GM19328 (cell line): Measurements from ENCODE around the gene BCAS1.
"Not testable (repeated sequence)": the region's sequence is repeated elsewhere in the genome, so short reads cannot be mapped to it uniquely, and the experiment has no call there.

Experiments used
- ATAC-seq: cut with Tn5 transposase; IDR thresholded peaks from one replicate; pipeline ENCODE4 v1.9.1; 2021; ENCODE audit warnings: mild to moderate bottlenecking, moderate library complexity; ENCODE audit not compliant: unreplicated experiment

Gene BCAS1

DNA sequence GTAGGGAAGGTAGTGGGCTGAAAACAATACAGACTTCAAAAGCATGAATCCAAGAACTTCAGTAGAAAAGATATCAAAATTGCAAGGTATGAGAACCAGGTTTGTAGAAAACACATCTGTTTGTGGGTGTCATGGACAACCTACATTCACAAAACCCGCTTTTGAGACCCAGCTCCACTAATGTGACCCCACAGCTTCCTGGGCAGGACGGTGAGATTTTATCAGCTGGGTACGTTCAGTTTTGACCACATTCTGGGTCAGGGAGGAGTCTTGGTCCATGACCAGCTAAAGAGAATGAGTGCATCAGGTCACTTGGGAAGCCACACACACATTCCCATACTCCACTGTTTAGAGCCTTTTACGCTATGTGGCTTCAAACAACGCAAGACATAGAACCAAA is 77.1 kb downstream of the BCAS1 start:
- no peak for ATAC-seq

- ATAC-seq, result no peak
These were observed 79.5 kb downstream of the BCAS1 start for GRCh38 chr20:53990768-53991450.

GRCh38 chr20:53990003-53990402 is 80.4 kb downstream of the BCAS1 start:
- no peak for ATAC-seq

DNA sequence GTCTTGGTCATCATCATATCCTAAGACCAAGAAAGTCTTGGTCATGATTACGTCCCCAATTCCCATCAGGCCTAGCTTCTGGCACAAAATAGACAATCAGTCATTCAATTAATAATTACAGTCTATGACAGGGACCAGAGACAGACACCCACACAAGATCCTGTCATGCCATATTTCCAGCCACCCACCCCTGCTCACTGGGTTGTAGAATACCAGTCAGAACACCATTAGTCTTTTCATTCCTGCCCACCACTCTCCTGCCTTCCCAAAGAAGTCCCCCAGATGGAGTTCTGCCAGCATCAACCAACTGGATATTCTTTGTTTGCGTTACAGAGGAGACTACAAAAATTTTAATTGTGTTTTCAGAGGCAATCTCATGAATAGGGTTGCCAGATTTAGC is 81.0 kb downstream of the BCAS1 start:
- ATAC-seq, result no peak

- no peak for ATAC-seq
These were observed 84.2 kb downstream of the BCAS1 start for GRCh38 chr20:53986037-53986650.

DNA sequence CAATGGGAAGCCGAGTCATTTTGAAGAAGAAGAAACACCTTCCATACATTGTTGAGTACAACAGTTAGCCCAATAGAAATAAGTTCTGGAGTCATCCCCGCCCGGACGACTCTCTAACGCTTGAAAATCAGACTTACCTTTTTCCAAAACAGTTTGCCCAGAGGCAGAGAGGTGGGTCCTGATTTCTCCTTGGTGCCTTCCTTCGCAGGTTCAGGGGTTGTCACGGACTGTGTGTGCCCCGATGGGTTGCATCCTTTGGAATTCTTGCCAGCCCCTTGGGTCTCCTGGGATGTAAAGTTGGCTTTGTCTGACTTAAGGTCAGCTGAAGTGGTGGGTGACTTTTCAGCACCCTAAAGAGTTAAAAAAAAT is 85.3 kb downstream of the BCAS1 start:
- ATAC-seq, result no peak

DNA sequence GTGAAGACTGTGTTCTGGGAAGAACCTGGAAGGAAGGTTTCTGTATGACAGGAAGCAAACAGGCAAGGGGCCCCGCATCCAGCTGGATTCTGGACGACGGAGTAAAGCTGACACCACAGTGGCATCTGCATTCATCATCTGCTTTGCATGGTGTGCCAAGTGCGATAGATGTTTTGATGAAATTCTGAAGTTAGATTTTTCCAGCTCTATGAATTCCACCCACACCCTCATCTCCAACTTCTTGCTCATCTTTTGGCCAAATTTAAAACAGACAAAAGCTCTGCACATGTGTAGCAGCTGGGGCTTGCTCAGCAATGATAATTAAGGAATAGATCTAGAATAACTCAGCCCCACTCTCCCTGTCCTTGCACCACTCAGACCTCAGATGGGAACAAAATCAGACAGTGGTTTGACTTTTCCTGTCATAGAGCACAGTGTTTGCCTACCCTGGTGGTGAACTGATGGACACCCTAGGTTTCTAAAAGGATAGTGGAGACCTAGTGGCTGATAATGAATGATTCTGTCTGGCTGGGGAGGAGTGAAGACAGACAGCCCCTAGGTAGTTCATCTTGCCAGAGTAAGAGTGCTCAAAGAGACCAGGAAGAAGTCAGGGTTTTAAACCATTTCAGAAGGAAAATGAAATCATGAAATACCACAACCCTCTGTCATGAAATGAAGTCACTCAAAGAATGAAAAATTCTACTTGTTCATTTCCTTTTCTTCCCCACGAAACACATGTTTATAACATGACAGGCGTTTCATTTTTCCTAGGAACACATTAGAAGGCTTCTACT is 85.8 kb downstream of the BCAS1 start:
- no peak for ATAC-seq

- ATAC-seq, result no peak
These were observed 87.0 kb downstream of the BCAS1 start for GRCh38 chr20:53983401-53983800.

DNA sequence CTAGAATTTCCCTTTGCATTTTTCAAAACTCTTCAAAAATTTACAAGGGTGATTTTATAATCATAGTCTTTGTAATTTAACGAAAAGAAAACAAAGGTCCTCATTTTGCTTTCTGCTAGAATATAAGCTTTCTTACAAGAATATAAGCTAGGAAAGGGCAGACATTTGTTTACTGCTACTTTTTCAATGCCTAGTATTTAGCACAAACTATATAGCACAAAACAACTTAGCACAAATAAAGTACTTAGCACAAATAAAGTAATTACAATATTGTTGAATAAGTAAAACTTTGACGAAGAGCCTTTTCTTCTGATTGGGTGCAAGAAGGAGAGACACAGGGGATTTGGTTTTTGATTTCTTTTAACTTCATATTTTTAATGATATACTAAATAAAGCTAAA is 87.8 kb downstream of the BCAS1 start:
- ATAC-seq, result no peak

- ATAC-seq, result no peak
These were observed 88.5 kb downstream of the BCAS1 start for GRCh38 chr20:53981752-53982437.

- ATAC-seq, result no peak
These were observed 89.3 kb downstream of the BCAS1 start for GRCh38 chr20:53981130-53981529.

DNA sequence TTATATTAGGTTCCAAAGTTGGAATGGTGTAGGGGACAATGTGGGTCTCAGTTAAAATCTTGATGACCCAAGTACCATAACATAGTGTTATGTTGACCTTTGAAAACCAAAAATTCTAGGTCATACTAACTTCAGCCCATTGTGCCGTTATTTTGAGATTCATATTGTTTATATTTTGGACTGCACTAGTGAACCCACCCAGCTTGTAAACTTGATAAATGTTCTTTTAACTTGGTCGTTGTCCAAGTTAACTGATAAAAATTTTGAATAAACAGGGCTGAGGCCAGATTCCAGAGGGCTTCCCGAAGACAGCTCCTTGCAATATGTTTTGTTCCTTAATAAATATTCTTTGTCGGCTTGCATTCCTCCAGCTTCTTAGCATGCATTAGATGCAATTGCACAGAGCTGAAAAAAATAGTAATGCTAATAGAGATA is 90.3 kb downstream of the BCAS1 start:
- ATAC-seq, result no peak

- no peak for ATAC-seq
These were observed 91.9 kb downstream of the BCAS1 start for GRCh38 chr20:53978497-53978896.

GRCh38 chr20:53977391-53977790 is 93.0 kb downstream of the BCAS1 start:
- no peak for ATAC-seq

DNA sequence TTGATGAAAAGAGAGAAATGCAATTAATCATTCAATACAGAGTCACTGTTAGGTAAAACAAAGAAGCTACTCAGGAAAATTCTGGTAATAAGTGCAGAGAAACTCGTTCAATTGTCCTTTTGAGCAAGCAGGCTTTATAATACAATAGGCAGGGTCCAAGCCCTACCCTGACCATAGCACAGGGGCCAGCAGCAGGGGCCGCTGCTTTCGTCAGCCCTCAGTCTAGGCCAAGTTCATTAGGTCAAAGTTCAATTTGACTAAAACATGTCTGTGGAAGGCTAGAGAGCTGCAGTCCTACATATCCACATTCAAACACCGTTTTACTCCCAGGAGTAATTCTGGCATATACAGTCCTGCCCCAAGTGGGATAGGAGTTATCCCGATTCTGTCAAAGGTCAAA is 94.6 kb downstream of the BCAS1 start:
- no peak for ATAC-seq

DNA sequence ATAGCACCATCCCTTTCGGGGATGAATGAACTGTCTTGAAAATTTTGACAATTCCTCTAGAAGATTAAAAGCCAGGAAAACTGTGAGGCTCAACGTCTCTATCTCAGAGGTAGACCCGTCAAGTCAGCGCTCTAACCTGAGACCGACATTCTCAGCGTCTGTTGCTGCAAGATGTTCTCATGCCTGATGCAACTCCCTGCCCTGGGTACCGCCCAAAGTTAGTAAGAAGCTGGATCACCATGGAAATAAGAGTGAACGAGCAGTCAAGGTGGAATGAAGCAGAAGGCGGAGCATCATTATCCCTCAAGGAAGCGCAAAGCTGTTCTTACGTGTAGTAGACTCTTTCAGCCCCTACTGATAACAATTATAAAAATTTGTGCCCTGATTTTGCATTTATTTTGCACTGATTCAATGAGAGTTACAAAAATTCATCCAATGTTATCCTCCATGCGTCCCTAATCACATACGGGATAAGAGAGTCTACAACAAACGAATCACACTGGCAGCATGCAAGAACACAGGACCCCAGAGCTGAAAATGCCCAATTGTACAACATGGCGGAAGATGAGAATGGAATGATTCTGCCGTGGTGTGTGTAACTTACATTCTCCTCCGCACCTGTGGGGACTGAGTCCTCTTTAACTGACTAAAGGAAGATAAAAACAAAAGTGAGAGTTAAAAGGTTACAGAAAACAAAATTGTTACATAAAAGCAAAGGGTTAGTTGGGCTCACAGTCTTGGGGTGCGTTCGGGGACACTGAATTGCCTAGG is 95.4 kb downstream of the BCAS1 start:
- no peak for ATAC-seq

DNA sequence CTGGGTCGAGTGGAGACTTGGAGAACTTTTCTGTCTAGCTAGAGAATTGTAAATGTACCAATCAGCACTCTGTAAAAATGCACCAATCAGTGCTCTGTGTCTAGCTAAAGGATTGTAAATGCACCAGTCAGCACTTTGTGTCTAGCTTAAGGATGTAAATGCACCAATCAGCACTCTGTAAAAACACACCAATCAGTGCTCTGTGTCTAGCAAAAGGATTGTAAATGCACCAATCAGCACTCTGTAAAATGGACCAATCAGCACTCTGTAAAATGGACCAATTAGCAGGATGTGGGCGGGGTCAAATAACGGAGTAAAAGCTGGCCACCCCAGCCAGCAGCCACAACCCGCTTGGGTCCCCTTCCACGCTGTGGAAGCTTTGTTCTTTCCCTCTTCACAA is 96.5 kb downstream of the BCAS1 start:
- ATAC-seq, result not testable (repeated sequence)

- no peak for ATAC-seq
These were observed 98.2 kb downstream of the BCAS1 start for GRCh38 chr20:53972179-53972578.

DNA sequence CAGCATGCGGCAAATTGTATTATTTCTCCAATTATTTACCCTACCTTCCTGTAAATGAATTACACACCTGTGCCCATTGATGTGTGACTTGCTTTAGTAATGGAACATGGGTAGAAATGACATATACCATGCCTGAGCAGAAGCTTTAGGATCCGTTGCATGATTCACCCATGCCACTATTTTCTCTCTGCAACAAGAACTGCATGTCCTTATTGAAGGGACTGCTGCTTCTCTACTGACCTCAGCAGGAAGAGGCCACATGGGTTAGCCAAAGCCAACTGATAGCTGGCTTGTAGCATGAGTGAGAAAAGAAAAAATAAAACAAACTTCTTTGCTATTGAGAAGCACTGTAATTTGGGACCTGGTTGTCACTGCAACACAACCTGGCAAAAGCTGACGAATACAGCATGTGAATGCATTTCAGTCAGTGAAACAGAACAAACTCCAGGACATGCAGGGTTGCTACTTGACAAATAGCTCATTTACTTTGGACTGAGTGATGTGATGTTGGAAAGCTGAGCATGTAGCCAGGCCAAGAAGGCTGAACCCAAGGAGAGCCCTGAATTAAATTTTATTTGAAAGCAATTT is 99.2 kb downstream of the BCAS1 start:
- ATAC-seq, result no peak

GRCh38 chr20:53970232-53970631 is 100.2 kb downstream of the BCAS1 start:
- ATAC-seq, result no peak
